HepG2 (cell line): ENCODE results near the gene TRIM31. TPM values are rescaled to one million over a fixed set of nuclear protein-coding genes. Genes with fewer than 3 reads are reported as not detected.

Experiments
- HNRNPL ChIP-seq: fragments of 200-400 bp; formaldehyde crosslinking; IDR thresholded peaks from 2 replicates; pipeline ENCODE4 v1.6.1; 2017; ENCODE audit warnings: mild to moderate bottlenecking, low read depth, low read length
- KDM1A ChIP-seq: IDR thresholded peaks from 2 replicates; pipeline ENCODE4 v1.6.1; 2016; ENCODE audit warnings: missing compliant biosample characterization
- KMT2A ChIP-seq: sonication (generic); formaldehyde crosslinking; IDR thresholded peaks from 2 replicates; pipeline ENCODE4 v1.4.0; 2020; ENCODE audit warnings: missing genetic modification reagents
- LCORL ChIP-seq, 2 experiments: fragments of 450-650 bp in 1 of 2; sonication (generic) in 1 of 2; formaldehyde crosslinking in 1 of 2; IDR thresholded peaks; 2 replicates each; pipeline versions ENCODE4 v1.5.0 to v1.6.1; 2017 to 2020; ENCODE audit warnings: antibody characterized with exemption in 1 of 2, missing genetic modification reagents in 1 of 2
- NFYC ChIP-seq: IDR thresholded peaks from 2 replicates; pipeline ENCODE4 v1.6.1; 2016; ENCODE audit warnings: missing genetic modification reagents, missing compliant biosample characterization
- RBAK ChIP-seq: sonication (generic); formaldehyde crosslinking; IDR thresholded peaks from 2 replicates; pipeline ENCODE4 v1.5.1; 2020; ENCODE audit warnings: mild to moderate bottlenecking, missing genetic modification reagents
- SP1 ChIP-seq, 2 experiments: fragments of 450-650 bp in 1 of 2; sonication (generic) in 1 of 2; formaldehyde crosslinking in 1 of 2; IDR thresholded peaks; 2 replicates each; pipeline versions ENCODE4 v1.4.0 to v1.6.1; 2016 to 2020; ENCODE audit warnings: missing genetic modification reagents in 1 of 2
- SP5 ChIP-seq: IDR thresholded peaks from 2 replicates; pipeline ENCODE4 v1.6.1; 2016; ENCODE audit warnings: low read depth, borderline replicate concordance
- YEATS4 ChIP-seq: sonication (generic); formaldehyde crosslinking; IDR thresholded peaks from 2 replicates; pipeline ENCODE4 v1.4.0; 2020; ENCODE audit warnings: missing genetic modification reagents, borderline replicate concordance
- ZBTB20 ChIP-seq: sonication (generic); formaldehyde crosslinking; IDR thresholded peaks from 2 replicates; pipeline ENCODE4 v1.8.1; 2023; ENCODE audit warnings: missing genetic modification reagents, low read depth, mild to moderate bottlenecking, borderline replicate concordance
- ZMAT5 ChIP-seq: sonication (generic); formaldehyde crosslinking; IDR thresholded peaks from 2 replicates; pipeline ENCODE4 v1.5.0; 2020; ENCODE audit warnings: mild to moderate bottlenecking, low read depth, missing genetic modification reagents, borderline replicate concordance
- ZNF3 ChIP-seq: IDR thresholded peaks from 2 replicates; pipeline ENCODE4 v1.7.0; 2017; ENCODE audit warnings: inconsistent platforms
- ZNF451 ChIP-seq: sonication (generic); formaldehyde crosslinking; IDR thresholded peaks from 2 replicates; pipeline ENCODE4 v1.5.0; 2020; ENCODE audit warnings: mild to moderate bottlenecking, missing genetic modification reagents
- ZNF761 ChIP-seq: sonication (generic); formaldehyde crosslinking; conservative IDR thresholded peaks from 2 replicates; pipeline ENCODE4 v1.4.0; 2020; ENCODE audit warnings: mild to moderate bottlenecking, missing genetic modification reagents
- polyA plus RNA-seq, 8 experiments: library from polyadenylated mRNA; depleted of rRNA in 3 of 8; stranded (reverse) in 7 of 8; unstranded in 1 of 8; fragments of >200 nt; fragmentation: Illumina TruSeq in 4 of 8; extraction: Trizol in 4 of 8; gene quantifications; 2 replicates each; pipeline versions ENCODE4 v1.2.1 to v1.2.3, GENCODE V29; 2011 to 2016; ENCODE audit warnings: low read depth in 4 of 8, missing spikeins in 1 of 8, mixed read lengths in 1 of 8; ENCODE audit not compliant: insufficient read depth in 1 of 8
- total RNA-seq, 5 experiments: library from RNA; depleted of rRNA; stranded (reverse); fragments of >200 nt; fragmentation: Illumina TruSeq; extraction: Trizol; gene quantifications; 2 replicates each; pipeline ENCODE4 v1.2.3, GENCODE V29; 2016; ENCODE audit warnings: low read depth in 1 of 5
- TF ChIP-seq, protein P1 (sequence below), 2 experiments: IDR thresholded peaks; 2 replicates each; pipeline ENCODE4 v1.6.1; 2011 to 2012; ENCODE audit warnings: low read length in 2 of 2, borderline replicate concordance in 1 of 2, low read depth in 1 of 2, mild to moderate bottlenecking in 1 of 2, moderate library complexity in 1 of 2
- TF ChIP-seq, protein P2 (sequence below): sonication (generic); formaldehyde crosslinking; IDR thresholded peaks from 2 replicates; pipeline ENCODE4 v1.5.1; 2020; ENCODE audit warnings: mild to moderate bottlenecking, missing genetic modification reagents, moderate library complexity

TRIM31 gene
- total and polyA plus RNA-seq, 2 of the 13 experiments (the other 11 are each of a cell fraction or from before 2014, with no cell fraction given), result 0.13 to 0.51 TPM

GRCh38 chr6:30075790-30076732 is 36.8 kb downstream of the TRIM31 start (continued):
- TF ChIP-seq, protein P1, sequence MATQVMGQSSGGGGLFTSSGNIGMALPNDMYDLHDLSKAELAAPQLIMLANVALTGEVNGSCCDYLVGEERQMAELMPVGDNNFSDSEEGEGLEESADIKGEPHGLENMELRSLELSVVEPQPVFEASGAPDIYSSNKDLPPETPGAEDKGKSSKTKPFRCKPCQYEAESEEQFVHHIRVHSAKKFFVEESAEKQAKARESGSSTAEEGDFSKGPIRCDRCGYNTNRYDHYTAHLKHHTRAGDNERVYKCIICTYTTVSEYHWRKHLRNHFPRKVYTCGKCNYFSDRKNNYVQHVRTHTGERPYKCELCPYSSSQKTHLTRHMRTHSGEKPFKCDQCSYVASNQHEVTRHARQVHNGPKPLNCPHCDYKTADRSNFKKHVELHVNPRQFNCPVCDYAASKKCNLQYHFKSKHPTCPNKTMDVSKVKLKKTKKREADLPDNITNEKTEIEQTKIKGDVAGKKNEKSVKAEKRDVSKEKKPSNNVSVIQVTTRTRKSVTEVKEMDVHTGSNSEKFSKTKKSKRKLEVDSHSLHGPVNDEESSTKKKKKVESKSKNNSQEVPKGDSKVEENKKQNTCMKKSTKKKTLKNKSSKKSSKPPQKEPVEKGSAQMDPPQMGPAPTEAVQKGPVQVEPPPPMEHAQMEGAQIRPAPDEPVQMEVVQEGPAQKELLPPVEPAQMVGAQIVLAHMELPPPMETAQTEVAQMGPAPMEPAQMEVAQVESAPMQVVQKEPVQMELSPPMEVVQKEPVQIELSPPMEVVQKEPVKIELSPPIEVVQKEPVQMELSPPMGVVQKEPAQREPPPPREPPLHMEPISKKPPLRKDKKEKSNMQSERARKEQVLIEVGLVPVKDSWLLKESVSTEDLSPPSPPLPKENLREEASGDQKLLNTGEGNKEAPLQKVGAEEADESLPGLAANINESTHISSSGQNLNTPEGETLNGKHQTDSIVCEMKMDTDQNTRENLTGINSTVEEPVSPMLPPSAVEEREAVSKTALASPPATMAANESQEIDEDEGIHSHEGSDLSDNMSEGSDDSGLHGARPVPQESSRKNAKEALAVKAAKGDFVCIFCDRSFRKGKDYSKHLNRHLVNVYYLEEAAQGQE (IDR thresholded peaks at IDR 0.05; ENCODE audit: borderline replicate concordance in 1 of 2, low read depth in 1 of 2, low read length in 2 of 2), result no peak
- TF ChIP-seq RBAK (CRISPR knock-in tag), result no peak
- no peak for TF ChIP-seq SP1 (IDR thresholded peaks at IDR 0.05)
- no peak for TF ChIP-seq SP1 (CRISPR knock-in tag; IDR thresholded peaks at IDR 0.05)
- TF ChIP-seq NFYC (CRISPR knock-in tag), result no peak
- TF ChIP-seq ZNF761 (CRISPR knock-in tag), result 0 out of 2 replicates have a peak, but pooled peaks have one; percentile 6
- no peak for TF ChIP-seq LCORL (IDR thresholded peaks at IDR 0.05)
- no peak; the same call in 1 of the 2 replicates for TF ChIP-seq LCORL (CRISPR knock-in tag; IDR thresholded peaks at IDR 0.05)
- peak; percentile 72; the same call in 1 of the 2 replicates for TF ChIP-seq ZNF451
- TF ChIP-seq, protein P2, sequence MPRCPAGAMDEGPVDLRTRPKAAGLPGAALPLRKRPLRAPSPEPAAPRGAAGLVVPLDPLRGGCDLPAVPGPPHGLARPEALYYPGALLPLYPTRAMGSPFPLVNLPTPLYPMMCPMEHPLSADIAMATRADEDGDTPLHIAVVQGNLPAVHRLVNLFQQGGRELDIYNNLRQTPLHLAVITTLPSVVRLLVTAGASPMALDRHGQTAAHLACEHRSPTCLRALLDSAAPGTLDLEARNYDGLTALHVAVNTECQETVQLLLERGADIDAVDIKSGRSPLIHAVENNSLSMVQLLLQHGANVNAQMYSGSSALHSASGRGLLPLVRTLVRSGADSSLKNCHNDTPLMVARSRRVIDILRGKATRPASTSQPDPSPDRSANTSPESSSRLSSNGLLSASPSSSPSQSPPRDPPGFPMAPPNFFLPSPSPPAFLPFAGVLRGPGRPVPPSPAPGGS (CRISPR knock-in tag), result no peak
- no peak for TF ChIP-seq ZMAT5
- TF ChIP-seq ZBTB20 (CRISPR knock-in tag), result no peak
- TF ChIP-seq ZNF3 (CRISPR knock-in tag), result no peak
- no peak for TF ChIP-seq YEATS4 (CRISPR knock-in tag)
- TF ChIP-seq KDM1A, result no peak
- TF ChIP-seq SP5 (CRISPR knock-in tag), result peak; percentile 35; the same call in 1 of the 2 replicates
- peak; percentile 84 for TF ChIP-seq HNRNPL
- TF ChIP-seq KMT2A (CRISPR knock-in tag), result no peak
